ENCODE data around the gene RNU5B-1.
"Not testable (repeated sequence)": the region's sequence is repeated elsewhere in the genome, so short reads cannot be mapped to it uniquely, and the experiment has no call there.

Gene RNU5B-1

DNA sequence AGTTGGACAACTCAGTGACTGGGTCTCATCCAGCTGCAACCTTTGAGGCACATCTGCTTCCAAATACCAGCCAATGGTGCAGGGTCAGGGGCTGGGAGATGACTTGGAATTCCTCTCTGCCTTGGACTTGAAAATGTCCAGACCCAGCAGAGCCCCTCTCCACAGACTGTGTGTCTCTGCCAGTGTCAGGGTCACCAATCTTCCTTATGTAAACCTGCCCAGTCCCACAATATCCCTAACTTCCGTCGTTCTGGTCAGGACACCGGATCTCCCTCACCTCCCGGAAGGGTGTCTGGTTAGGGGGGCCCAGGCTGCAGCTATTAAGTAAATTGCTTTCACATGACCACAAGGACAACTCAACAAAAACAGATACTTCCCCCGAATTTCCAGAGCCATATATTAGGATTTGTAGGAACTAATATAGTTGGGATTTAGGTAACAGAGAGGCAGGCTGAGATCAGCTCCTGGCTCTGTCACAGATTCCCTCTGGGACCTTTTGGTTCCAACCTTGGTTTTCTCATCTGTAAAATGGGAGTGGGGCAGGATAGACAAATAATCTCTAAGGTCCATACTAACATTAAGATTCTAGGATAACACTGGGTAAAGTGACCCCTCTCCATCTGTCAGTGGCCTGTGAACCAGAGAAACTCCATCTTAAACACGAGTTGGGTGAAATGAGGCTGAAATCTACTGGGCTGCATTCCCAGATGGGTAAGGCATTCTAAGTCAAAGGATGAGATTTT is 42.5 kb downstream of the RNU5B-1 start:
- no peak for DNase-seq (ENCODE audit: low spot score)
- TF ChIP-seq, protein P1, sequence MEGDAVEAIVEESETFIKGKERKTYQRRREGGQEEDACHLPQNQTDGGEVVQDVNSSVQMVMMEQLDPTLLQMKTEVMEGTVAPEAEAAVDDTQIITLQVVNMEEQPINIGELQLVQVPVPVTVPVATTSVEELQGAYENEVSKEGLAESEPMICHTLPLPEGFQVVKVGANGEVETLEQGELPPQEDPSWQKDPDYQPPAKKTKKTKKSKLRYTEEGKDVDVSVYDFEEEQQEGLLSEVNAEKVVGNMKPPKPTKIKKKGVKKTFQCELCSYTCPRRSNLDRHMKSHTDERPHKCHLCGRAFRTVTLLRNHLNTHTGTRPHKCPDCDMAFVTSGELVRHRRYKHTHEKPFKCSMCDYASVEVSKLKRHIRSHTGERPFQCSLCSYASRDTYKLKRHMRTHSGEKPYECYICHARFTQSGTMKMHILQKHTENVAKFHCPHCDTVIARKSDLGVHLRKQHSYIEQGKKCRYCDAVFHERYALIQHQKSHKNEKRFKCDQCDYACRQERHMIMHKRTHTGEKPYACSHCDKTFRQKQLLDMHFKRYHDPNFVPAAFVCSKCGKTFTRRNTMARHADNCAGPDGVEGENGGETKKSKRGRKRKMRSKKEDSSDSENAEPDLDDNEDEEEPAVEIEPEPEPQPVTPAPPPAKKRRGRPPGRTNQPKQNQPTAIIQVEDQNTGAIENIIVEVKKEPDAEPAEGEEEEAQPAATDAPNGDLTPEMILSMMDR (IDR thresholded peaks at IDR 0.05; ENCODE audit: extremely low read depth, missing control alignments): no peak

DNA sequence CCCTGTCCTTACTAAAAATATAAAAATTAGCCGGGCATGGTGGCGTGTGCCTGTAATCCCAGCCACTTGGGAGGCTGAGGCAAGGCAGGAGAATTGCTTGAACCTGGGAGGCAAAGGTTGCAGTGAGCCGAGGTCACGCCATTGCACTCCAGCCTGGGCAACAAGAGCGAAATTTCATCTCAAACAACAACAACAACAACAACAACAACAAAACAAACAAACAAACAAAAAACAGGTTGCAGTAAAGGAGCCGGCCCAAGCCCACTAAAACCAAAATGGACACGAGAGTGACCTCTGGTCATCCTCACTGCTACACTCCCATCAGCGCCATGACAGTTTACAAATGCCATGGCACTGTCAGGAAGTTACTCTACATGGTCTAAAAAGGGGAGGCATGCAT is 43.3 kb downstream of the RNU5B-1 start:
- DNase-seq (ENCODE audit: low spot score): not testable (repeated sequence)

DNA sequence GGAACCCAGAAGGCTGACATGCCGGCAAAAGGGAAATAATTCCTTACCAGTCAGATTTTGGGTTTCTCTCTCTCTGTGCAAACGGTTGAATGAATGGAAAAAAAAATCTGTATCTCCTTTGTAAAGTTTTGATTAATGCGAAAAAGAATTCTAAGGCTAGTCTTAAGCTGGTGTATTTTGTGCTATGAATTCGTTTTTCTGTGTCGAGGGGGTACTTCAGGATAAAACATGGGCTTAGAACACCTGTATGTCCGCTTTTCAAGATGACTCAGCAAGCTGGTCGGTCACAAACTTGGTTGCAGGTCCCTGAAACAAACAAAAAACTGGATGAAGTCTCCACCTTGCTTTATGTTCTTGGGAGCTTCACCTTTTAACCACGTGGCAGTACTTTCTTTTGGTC is 44.9 kb downstream of the RNU5B-1 start:
- TF ChIP-seq, protein P1 (IDR thresholded peaks at IDR 0.05; ENCODE audit: extremely low read depth, missing control alignments): no peak
- no peak for DNase-seq (ENCODE audit: low spot score)

DNA sequence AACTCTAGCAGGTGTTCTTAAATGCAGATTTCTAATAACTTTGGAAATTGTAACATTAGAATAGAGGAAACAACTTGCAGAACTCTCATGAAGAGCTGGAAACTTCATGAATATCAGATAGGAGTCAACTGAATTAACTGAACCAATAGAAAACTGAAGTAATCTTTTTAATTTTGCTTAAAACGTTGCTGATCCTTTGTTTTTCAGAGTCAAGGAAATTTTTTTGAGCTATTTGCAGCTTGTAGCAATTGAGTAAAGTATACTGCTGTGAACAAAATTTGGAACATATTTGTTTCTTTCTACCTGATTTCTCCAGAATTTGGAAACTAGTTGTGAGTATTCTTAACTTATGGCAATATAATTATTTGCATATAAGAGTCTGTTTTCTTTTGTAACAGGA is 47.5 kb downstream of the RNU5B-1 start:
- not testable (repeated sequence) for DNase-seq (ENCODE audit: low spot score)
